ENCODE measurements around the gene ZNF324B.
"Not testable (repeated sequence)": the region's sequence is repeated elsewhere in the genome, so short reads cannot be mapped to it uniquely, and the experiment has no call there.

ZNF324B gene

DNA sequence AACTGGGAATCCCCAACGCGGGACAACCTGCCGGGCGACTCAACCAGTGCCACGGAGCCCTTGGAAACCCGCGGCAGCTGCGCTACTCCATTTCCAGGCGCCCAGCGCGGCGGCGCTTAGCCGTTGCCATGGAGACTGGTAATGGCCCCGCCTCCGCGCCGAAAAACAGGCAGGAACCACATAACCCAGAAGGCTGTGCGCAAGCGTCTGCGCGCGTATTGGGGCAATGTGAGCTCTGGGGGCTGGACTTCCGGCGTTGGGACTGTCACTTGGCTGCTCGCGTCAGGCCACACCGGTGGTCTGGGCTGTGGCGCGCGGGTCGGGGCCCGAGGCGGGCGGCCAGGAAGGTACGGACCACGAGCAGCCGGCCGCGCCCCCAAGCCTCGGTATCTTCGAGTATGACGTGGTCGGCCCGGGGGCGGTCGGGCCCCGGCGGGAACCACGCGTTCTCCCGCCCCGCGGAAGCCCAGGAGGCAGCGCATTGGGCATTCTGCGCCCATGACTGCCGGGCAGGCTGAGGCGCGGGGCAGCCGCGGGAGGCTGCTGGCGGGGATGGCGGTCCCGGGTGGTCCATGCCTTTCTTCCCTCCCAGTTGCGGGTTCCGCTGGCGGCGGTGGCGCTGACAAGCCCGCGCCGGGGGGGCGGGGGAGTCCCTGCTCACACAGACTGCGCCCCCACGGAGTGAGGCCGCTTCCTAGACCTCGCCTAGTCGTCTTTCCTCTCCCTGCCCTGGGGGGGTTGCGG is at the start of gene ZNF324B:
Gene ZNF324B, plus strand, starts transcription at position 265 of the 744 bp plus-strand sequence. CDS start 2,080 bp downstream, outside the sequence.
- DNase-seq (ENCODE audit: low read depth) = peak; percentile 95

DNA sequence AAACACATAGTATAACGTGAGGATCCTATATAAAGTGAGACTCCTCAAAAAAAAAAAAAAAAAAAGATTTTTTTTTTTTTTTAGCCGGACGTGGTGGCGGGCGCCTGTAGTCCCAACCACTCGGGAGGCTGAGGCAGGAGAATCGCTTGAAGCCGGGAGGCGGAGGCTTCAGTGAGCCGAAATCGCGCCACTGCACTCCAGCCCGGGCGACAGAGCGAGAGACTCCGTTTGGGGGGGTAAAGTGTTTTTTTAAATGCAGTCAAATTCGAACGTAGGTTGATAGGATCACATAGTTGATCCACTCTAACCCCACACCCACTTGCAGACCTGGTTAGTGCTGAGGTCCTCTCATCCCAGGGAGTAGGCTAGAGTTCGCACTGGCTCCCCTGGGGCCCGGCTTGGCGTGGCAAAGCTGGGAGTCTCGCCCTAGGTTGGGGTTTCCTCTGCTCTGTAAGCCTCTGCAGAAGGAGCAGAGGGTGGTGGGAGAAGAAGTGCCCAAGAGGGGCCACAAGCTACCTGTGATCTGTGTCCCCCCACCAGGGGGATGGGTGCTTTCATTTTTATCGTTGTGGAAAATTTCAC is 49.5 kb upstream of the ZNF324B start:
- DNase-seq (ENCODE audit: low read depth) = no peak

DNA sequence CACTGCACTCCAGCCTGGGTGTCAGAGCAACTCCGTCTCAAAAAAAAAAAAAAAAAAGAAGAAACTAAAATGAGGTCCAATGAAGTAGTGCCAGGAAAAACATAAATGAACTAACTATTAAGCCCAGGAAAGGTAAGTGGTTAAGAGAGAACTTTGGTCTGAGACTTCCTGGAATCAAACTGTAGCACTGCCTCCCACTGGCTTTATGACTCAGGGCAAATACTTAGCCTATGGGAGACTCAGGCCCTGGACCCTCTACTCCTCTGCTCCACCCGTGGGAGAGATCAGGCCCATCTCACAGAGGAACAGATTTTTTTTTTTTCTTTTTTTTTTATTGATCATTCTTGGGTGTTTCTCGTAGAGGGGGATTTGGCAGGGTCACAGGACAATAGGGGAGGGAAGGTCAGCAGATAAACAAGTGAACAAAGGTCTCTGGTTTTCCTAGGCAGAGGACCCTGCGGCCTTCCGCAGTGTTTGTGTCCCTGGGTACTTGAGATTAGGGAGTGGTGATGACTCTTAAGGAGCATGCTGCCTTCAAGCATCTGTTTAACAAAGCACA is 47.4 kb upstream of the ZNF324B start:
- not testable (repeated sequence) for DNase-seq (ENCODE audit: low read depth)

DNA sequence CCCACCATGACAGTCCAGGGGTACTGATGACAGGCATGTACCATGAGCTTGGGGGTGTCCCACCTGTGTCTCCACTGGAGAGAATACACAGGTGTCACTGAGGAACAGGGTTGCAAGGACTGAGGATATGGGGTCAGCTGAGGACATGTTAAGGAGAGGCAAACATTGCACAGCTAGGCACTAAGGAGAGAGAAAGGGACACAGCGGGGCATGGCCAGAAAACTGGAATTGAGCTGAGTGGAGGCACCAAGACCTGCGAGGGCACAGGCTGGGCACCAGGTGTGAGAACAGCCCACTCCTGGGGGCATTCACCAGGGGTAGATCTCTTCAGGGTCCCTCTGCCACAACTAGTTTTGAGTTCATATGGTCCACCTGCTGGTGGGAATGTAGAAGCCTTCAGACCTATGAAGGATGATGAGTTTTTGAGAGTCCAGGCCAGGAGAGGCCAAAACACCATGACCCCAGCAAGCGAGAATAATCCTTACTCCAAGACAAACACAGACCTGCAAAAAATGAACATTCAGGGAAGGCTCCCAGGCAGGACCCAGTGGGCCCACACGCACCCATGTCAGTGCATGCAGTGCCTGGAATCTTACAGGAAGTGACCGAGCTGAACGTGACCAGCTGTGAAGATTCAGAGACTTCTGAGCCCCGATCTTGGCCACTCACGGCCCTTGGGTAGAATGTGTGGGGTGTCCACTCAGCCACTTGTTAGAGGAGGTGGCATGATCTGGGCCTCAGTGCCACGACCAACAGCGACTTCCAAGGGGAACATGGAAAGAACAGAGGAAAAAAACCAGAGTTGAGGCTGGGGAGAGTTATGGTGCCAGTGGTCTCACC is 44.4 kb upstream of the ZNF324B start:
- DNase-seq (ENCODE audit: low read depth) = no peak

DNA sequence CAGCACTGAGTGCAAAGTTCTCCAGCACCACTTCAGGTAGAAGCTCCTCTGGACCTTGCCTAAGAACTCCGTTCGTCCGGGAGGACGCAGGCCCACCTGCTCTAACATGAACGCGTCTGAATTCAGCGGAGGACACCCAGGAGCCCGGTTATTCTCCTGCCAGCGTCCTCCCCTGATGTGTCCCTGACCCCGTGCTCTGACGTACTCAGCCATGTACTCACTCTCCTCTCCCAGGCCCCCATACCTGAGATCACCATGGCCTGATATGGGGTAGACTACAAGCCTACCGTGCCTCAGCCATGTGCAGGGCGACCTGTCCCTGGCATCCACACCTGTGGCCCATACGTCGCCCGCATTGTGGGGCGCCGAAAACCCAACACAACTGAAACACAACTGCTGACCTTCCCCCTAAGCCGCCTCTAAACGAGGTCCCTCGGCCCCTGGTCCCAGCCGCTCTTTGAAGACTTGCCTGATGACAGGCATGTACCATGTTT is 43.7 kb upstream of the ZNF324B start:
- DNase-seq (ENCODE audit: low read depth) = no peak

DNA sequence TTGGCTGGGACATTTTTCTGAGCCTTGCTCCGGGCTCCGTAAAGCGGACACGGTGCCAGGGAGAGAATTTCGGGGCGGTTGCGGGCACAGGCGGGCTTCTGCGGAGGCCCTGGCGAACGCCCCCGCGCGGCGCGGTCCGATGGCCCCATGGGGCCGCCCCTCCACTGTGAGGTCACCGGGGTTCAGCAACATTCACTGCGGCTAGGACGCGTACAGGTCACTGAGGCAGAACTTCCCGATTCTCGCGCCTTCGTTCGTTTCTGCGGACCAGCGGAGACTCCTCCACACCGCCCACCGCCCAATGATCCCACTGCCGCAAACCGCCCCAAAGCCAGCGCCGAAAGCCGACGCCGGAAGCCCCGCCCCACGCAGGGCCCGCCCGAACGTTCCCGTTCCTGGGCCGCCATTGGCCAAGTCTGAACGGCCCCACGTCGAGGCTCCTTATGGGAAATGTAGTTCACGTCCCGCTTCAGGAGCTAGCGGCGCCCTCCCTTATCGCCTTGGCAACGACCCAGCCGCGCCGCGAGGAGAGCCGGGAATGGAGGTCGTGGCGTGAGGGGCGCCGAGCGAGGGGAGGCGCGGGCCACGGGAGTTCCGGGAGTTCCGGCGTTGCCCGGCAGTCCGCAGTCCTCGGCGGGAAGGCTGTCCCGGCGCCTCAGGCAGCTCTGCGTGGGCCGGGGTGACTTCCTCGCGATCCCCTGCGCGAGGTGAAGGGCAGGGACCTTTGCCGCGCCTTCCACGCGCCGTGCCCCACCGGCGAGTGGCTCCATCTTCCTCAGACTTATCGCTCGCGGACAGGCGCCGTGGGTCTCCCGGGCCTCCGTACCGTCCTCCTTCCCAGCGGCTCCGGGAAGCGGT is 43.0 kb upstream of the ZNF324B start, which contains the start of gene ZNF584:
Gene ZNF584, plus strand, starts transcription at position 498 of the 858 bp plus-strand sequence. CDS start 499 bp downstream, outside the sequence.
- DNase-seq (ENCODE audit: low read depth) = peak; percentile 92

DNA sequence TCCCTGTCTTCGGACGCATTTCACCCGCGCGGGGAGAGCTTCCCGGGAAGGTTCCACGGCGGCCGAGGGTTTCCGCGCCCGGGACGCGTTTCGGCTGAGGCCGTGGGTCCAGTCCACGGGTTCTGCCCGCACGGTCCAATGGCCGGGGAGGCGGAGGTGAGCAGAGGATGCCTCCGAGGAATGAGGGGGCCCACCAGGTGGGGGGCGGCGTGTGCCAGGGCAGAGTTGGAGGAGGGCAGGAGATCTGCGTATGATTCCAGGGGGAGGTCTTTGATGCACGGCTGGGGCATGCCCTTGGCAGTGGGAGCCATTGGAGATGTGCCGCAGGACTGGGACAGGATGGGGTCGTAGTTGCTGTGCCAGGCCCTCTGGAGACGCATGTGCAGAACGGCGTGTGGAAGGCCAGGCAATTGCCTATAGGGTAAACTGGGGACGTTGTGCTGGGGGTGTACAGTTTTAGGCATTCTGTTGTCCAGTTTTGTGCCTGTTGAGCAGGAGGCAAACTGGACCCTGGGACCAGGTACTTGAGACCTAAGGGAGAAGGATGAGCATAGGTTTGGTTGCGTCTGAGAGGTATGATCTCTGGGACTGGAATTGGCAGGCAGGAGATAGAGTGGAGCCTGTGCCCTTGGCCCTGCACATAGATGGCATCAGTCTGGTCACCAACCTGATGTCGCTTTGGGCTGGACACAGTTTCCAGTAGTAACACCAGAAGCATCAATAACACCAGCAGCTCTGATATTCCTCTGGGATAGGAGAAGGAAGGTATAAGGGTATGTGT is 42.2 kb upstream of the ZNF324B start:
- DNase-seq (ENCODE audit: low read depth) = no peak

DNA sequence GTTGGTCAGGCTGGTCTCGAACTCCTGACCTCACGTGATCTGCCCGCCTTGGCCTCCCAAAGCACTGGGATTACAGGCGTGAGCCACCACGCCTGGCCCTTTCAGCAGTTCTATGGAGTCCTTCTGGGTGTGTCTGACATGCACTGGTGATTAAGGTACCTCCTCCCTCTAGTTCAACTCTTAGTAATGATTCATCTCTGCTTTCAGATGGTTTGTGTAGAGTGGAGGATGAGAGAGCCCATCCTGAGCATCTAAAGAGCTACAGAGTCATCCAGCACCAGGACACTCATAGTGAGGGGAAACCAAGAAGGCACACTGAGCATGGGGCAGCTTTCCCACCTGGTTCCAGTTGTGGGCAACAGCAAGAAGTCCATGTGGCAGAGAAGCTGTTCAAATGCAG is 34.8 kb upstream of the ZNF324B start:
- no peak for DNase-seq (ENCODE audit: low read depth)

DNA sequence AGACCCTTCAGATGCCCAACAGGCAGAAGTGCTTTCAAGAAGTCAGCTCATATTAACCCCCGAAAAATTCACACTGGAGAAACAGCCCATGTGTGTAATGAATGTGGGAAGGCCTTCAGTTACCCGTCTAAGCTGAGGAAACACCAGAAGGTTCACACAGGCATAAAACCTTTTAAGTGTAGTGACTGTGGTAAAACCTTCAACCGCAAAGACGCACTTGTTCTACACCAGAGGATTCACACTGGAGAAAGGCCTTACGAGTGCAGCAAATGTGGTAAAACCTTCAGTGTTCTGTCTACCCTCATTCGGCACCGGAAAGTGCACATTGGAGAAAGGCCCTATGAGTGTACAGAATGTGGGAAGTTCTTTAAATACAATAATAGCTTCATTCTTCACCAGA is 34.4 kb upstream of the ZNF324B start:
- DNase-seq (ENCODE audit: low read depth) = no peak

DNA sequence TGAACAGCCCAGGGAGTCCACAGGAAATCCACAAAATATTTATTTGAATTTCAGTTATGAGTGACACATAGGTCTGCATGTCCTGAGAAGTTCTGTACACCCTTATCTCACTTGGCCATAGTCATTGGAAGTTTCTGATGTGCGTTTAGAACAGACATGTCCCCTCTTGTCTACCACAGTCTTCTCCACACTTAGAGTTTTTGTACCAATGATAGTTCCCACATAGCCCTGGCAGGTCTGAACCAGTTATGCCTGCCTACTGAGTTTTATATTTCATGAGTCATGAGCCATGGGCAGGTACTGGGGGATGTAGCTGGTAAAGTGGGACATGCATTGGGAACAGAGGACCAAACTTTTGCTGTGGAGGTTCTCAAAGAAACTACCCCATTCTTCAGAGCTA is 22.8 kb upstream of the ZNF324B start:
- DNase-seq (ENCODE audit: low read depth) = no peak

DNA sequence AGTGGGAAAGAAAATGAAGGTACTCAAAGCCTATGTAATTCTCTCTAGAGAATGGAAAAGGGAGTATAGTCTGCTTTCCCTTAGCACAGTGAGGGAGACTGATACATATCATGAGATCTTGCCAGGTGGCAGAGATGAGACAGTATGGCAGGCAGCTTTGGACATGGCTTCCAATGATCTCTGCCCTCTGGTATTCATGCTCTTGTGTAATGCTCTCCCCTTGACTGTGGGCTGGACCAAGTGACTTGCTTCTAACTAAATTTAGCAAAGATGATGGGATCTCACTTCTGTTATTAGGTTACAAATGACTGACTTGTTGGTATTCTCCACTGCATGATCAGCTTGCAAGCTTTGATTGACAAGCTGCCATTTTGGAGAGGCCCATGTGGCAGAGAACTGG is 21.7 kb upstream of the ZNF324B start:
- no peak for DNase-seq (ENCODE audit: low read depth)

DNA sequence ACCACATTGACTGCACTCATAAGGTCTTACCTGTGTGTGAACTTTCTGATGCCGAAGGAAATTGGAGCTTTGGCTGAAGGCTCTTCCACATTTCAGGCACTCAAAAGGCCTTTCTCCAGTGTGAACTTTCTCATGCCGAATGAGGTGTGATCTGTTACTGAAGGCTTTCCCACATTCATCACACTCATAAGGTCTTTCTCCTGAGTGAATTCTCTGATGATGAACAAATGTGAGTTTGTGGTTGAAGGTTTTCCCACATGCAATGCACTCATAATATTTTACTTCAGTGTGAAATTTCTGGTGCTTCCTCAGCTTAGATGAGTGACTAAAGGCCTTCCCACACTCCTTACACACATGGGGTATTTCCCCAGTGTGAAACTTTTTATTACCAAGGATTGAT is 17.2 kb upstream of the ZNF324B start:
- no peak for DNase-seq (ENCODE audit: low read depth)

DNA sequence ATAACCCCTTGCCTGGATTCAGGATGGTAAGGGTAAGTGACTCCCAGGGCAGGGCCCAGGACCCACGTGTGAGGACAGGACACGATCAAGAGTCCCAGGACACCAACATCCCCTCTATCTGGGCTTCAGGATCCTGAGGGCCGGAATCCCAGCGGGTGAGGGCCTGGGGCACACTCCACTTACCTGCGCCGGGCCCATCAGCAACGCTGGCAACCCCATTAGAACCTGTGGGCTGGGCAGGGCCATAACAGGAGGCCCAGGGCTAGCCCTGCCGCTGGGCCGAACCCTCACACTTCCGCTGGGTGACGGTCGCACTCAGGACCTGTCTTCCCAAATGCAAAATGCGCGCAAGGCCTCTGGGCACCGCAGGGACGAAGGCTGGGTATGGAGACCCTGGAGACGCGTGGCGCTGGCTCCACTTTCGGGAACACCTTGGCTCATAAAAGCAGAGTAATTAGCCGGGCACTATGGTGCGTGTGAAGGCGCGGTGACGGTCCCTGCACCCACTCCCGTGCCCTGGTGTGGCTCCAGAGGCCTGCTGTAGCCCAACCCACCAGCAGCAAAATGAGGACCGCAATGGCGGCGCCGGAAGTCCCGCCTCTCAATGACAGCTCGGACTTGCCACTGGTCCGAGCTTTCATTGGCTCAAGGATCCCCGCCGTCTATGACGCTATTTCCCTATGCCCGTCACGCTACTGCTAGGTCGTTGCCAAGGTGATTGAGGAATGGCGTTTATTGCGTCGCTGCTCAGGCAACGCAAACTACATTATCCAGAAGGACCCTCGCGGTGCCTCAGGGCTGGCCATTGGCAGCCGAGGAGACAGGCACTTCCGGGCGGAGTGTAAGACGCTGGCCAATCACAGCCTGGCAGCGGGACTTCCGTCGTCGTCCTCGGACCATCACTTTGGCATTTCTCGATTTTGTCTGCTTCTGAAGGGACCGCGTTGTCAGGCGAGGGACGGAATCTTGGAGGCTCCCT is 11.6 kb upstream of the ZNF324B start, which contains the start of gene ZNF132:
Gene ZNF132, minus strand, starts transcription at position 578 of the 979 bp plus-strand sequence. Its CDS starts 332 bp downstream, at position 246.
- peak; percentile 89 for DNase-seq (ENCODE audit: low read depth)

DNA sequence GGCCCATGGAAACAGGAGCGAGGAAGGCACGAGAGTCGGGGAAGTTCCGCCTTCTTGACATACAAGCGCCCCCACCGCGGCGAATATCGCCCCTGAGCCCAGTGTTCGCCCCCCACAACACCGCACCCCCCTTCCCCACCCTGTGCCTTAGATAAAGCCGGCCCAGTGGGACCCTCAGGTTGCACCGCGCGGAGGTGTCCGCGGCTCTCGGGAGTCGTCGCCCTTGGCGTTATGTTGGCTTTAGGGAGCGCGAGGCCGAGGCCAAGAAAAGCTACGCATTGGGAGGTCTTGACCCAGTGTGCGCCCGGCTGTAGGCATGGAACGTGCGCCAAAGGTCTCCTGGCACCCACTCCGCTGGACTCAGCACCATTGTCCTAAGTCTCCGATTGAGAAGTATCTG is 10.9 kb upstream of the ZNF324B start:
- DNase-seq (ENCODE audit: low read depth) = no peak

DNA sequence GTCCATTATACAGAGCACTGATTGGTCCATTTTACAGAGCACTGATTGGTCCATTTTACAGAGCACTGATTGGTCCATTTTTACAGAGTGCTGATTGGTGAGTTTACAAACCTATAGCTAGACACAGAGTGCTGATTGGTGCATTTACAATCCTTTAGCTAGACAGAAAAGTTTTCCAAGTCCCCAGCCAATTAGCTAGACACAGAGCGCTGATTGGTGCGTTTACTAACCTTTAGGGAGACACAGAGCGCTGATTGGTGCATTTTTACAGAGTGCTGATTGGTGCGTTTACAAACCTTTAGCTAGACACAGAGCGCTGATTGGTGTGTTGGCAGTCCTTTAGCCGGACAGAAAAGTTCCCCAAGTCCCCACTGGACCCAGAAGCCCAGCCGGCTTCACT is 8.4 kb upstream of the ZNF324B start:
- DNase-seq (ENCODE audit: low read depth) = not testable (repeated sequence)

DNA sequence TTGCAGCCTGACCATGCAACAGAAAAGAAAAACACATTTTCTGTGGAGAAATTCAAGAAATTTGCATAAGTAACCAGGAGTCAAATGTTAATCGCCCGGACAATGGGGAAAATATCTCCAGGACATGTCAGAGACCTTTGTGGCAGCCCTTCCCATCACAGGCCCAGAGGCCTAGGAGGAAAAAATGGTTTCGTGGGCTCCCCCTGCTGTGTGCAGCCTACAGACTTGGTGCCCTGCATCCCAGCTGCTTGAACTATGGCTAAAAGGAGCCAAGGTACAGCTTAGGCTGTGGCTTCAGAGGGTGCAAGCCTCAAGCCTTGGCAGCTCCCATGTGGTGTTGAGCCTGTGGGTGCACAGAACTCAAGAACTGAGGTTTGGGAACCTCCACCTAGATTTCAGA is 2.6 kb upstream of the ZNF324B start:
- DNase-seq (ENCODE audit: low read depth) = not testable (repeated sequence)

DNA sequence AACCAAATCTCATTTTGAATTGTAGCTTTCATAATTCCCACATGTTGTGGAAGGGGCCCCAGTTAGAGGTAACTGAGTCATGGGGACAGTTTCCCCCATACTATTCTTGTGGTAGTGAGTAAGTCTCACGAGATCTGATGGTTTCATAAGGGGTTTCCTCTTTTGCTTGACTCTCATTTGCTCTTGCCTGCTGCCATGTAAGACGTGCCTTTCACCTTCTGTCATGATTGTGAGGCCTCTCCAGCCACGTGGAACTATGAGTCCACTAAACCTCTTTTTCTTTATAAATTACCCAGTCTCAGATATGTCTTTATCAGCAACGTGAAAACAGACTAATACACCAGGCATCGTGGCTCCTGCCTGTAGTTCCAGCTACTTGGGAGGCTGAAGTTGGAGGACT is 1.4 kb upstream of the ZNF324B start:
- not testable (repeated sequence) for DNase-seq (ENCODE audit: low read depth)

DNA sequence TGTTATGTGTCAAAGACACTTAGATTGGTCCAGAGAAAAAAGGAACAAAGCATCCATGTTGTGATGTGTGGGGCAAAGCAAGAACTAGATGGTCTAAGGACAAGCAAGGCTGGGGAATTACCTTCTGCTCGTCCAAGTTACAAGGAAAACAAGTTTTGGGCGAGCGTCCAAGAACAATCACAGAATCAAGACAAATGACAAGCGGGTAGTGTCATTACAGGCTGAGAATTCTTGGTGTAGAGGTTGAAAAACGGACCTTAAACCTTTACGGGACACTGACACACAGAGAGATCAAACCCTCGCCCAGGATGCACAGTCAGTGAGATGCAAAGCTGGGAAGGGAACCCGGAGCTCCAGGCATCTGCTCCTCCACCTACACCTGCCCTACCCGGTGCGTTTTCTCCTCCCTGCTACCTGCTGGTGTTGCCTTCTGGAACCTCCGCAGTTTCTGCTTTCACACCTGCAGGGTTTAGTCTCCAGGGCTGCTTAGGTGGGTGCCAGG is 515 bp upstream of the ZNF324B start:
- no peak for DNase-seq (ENCODE audit: low read depth)

DNA sequence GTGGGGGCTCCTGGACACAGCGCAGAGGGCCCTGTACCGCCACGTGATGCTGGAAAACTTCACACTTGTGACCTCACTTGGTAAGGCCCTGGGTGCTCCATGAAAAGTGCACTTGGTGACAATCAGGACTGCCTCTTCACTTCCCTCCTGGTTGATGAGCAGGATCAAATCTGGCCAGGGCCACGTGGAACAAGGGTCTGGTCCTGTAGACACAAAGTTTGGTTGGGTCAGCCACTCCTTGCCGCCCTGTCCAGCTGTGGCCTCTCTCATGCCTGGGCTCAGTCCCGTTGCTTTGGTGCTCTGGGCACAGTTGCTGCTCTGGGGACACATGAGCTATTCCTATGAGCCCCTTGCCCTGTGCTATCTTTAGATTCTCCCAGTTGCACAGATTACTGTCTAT is 2.3 kb downstream of the ZNF324B start:
- no peak for DNase-seq (ENCODE audit: low read depth)

All from stimulated activated CD8-positive, alpha-beta memory T cell treated with anti-CD3 and anti-CD28 coated beads, Interleukin-4, amount 100 ng/mL, for 24 hours (primary cell).